Epithelial cell of proximal tubule (primary cell): ENCODE data around the gene TMEM40. TPM values are rescaled to one million over a fixed set of nuclear protein-coding genes. Genes with fewer than 3 reads are reported as not detected.

ENCODE experiments used
- DNase-seq: peaks from one replicate; pipeline ENCODE4 v3.0.0-alpha.2; 2011; ENCODE audit warnings: low read depth
- H3K4me3 ChIP-seq: 2 replicates; pipeline ENCODE4 v1.5.1; 2011; ENCODE audit warnings: low read depth, mild to moderate bottlenecking, low read length
- total RNA-seq: library from RNA; depleted of rRNA; stranded (reverse); fragments of >200 nt; gene quantifications from 2 replicates; pipeline ENCODE4 v1.2.3, GENCODE V29; 2015
- TF ChIP-seq, protein P1 (sequence below): conservative IDR thresholded peaks from 2 replicates; pipeline ENCODE4 v1.5.1; 2012; ENCODE audit warnings: low read depth, mild to moderate bottlenecking, low read length

Gene TMEM40
- total RNA-seq, 1 donor from 2014 or later = 11.8 TPM

- DNase-seq = no peak
- TF ChIP-seq, protein P1, sequence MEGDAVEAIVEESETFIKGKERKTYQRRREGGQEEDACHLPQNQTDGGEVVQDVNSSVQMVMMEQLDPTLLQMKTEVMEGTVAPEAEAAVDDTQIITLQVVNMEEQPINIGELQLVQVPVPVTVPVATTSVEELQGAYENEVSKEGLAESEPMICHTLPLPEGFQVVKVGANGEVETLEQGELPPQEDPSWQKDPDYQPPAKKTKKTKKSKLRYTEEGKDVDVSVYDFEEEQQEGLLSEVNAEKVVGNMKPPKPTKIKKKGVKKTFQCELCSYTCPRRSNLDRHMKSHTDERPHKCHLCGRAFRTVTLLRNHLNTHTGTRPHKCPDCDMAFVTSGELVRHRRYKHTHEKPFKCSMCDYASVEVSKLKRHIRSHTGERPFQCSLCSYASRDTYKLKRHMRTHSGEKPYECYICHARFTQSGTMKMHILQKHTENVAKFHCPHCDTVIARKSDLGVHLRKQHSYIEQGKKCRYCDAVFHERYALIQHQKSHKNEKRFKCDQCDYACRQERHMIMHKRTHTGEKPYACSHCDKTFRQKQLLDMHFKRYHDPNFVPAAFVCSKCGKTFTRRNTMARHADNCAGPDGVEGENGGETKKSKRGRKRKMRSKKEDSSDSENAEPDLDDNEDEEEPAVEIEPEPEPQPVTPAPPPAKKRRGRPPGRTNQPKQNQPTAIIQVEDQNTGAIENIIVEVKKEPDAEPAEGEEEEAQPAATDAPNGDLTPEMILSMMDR = no peak
- no peak overlapping the region for H3K4me3 ChIP-seq
Observed at GRCh38 chr3:12692444-12692843, 66.6 kb downstream of the TMEM40 start.

GRCh38 chr3:12689997-12690711, 68.9 kb downstream of the TMEM40 start:
- DNase-seq = no peak
- H3K4me3 ChIP-seq = no peak overlapping the region
- TF ChIP-seq, protein P1 = no peak

GRCh38 chr3:12687948-12688347, 71.1 kb downstream of the TMEM40 start:
- no peak overlapping the region for H3K4me3 ChIP-seq
- no peak for DNase-seq
- TF ChIP-seq, protein P1 = no peak

GRCh38 chr3:12686096-12686495, 73.0 kb downstream of the TMEM40 start:
- H3K4me3 ChIP-seq = no peak overlapping the region
- TF ChIP-seq, protein P1 = no peak
- DNase-seq = no peak

Other genes with a start within 250 kb of the TMEM40 start
- 0.23 and 0.65 TPM in 2 replicates for gene MKRN2OS, start 213.8 kb downstream of the TMEM40 start, total RNA-seq
- 34.2 and 37.4 TPM in 2 replicates for gene MKRN2, start 202.2 kb downstream of the TMEM40 start, total RNA-seq
- gene RAF1, start 95.1 kb downstream of the TMEM40 start, total RNA-seq = 63.4 and 80.8 TPM in 2 replicates
- 5.9 and 6.1 TPM in 2 replicates for gene CAND2, start 37.4 kb upstream of the TMEM40 start, total RNA-seq
- gene RPL32, start 82.3 kb upstream of the TMEM40 start, total RNA-seq = 1,030 and 1,169 TPM in 2 replicates